ENCODE results near the gene ZKSCAN5. TPM values are rescaled to one million over a fixed set of nuclear protein-coding genes. Genes with fewer than 3 reads are reported as not detected.

Gene ZKSCAN5
- total RNA-seq, 1 experiment from 2014 or later: 15.5 TPM

DNA sequence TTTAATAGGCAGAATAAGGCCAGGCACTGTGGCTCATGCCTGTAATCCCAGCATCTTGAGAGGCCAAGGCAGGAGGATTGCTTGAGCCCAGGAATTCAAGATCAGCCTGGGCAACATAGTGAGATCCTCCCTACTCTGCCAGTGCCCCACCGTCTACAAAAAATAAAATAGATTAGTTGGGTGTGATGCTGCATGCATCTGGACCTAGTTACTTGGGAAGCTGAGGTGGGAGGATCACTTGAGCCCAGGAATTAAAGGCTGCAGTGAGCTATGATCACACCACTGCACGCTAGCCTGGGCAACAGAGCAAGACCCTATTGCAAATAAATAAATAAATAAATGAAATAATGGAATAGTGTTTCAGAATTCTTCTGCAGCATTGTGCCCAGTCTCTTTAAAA is 31.2 kb downstream of the ZKSCAN5 start:
- Mint-ChIP-seq H3K4me1 (no peaks in the 10 kb centered on the region), H3K9me3 (peaks cover 58% of the 10 kb centered on the region), H3K27ac (no peak overlapping the region), H3K36me3 (peaks cover 40% of the 10 kb centered on the region), H3K4me3 (no peak overlapping the region), H3K27me3 (ENCODE audit: low read depth) (peaks cover 31% of the 10 kb centered on the region)
- ATAC-seq: no peak
- no peak for DNase-seq (ENCODE audit: low spot score)
- POLR2A ChIA-PET: no interaction called here
- CTCF ChIA-PET: no interaction called here
- no peak for TF ChIP-seq ATF1 (CRISPR knock-in tag; IDR thresholded peaks at IDR 0.05)
- no peak for TF ChIP-seq GRHL2 (CRISPR knock-in tag; IDR thresholded peaks at IDR 0.05; ENCODE audit: insufficient replicate concordance, severe bottlenecking)
- TF ChIP-seq, protein P1, sequence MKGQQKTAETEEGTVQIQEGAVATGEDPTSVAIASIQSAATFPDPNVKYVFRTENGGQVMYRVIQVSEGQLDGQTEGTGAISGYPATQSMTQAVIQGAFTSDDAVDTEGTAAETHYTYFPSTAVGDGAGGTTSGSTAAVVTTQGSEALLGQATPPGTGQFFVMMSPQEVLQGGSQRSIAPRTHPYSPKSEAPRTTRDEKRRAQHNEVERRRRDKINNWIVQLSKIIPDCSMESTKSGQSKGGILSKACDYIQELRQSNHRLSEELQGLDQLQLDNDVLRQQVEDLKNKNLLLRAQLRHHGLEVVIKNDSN (CRISPR knock-in tag; IDR thresholded peaks at IDR 0.05): no peak
- no peak for TF ChIP-seq RORB (CRISPR knock-in tag; IDR thresholded peaks at IDR 0.05)
- TF ChIP-seq, protein P2, sequence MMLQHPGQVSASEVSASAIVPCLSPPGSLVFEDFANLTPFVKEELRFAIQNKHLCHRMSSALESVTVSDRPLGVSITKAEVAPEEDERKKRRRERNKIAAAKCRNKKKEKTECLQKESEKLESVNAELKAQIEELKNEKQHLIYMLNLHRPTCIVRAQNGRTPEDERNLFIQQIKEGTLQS (CRISPR knock-in tag; conservative IDR thresholded peaks at IDR 0.05): no peak
- TF ChIP-seq JUN (CRISPR knock-in tag; IDR thresholded peaks at IDR 0.05): no peak
- TF ChIP-seq ZNF423 (CRISPR knock-in tag; IDR thresholded peaks at IDR 0.05): no peak
- TF ChIP-seq ZBTB21 (CRISPR knock-in tag; IDR thresholded peaks at IDR 0.05; ENCODE audit: borderline replicate concordance): no peak
- TF ChIP-seq NR1H2 (CRISPR knock-in tag; IDR thresholded peaks at IDR 0.05): no peak
- TF ChIP-seq, protein P3, sequence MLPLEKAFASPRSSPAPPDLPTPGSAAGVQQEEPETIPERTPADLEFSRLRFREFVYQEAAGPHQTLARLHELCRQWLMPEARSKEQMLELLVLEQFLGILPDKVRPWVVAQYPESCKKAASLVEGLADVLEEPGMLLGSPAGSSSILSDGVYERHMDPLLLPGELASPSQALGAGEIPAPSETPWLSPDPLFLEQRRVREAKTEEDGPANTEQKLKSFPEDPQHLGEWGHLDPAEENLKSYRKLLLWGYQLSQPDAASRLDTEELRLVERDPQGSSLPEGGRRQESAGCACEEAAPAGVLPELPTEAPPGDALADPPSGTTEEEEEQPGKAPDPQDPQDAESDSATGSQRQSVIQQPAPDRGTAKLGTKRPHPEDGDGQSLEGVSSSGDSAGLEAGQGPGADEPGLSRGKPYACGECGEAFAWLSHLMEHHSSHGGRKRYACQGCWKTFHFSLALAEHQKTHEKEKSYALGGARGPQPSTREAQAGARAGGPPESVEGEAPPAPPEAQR (CRISPR knock-in tag; IDR thresholded peaks at IDR 0.05): no peak
- TF ChIP-seq, protein P4, sequence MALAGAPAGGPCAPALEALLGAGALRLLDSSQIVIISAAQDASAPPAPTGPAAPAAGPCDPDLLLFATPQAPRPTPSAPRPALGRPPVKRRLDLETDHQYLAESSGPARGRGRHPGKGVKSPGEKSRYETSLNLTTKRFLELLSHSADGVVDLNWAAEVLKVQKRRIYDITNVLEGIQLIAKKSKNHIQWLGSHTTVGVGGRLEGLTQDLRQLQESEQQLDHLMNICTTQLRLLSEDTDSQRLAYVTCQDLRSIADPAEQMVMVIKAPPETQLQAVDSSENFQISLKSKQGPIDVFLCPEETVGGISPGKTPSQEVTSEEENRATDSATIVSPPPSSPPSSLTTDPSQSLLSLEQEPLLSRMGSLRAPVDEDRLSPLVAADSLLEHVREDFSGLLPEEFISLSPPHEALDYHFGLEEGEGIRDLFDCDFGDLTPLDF (CRISPR knock-in tag; IDR thresholded peaks at IDR 0.05): no peak
- no peak for TF ChIP-seq ZNF121 (CRISPR knock-in tag; IDR thresholded peaks at IDR 0.05)
- no peak for TF ChIP-seq TCF7 (CRISPR knock-in tag; IDR thresholded peaks at IDR 0.05; ENCODE audit: low read depth)
- TF ChIP-seq, protein P5, sequence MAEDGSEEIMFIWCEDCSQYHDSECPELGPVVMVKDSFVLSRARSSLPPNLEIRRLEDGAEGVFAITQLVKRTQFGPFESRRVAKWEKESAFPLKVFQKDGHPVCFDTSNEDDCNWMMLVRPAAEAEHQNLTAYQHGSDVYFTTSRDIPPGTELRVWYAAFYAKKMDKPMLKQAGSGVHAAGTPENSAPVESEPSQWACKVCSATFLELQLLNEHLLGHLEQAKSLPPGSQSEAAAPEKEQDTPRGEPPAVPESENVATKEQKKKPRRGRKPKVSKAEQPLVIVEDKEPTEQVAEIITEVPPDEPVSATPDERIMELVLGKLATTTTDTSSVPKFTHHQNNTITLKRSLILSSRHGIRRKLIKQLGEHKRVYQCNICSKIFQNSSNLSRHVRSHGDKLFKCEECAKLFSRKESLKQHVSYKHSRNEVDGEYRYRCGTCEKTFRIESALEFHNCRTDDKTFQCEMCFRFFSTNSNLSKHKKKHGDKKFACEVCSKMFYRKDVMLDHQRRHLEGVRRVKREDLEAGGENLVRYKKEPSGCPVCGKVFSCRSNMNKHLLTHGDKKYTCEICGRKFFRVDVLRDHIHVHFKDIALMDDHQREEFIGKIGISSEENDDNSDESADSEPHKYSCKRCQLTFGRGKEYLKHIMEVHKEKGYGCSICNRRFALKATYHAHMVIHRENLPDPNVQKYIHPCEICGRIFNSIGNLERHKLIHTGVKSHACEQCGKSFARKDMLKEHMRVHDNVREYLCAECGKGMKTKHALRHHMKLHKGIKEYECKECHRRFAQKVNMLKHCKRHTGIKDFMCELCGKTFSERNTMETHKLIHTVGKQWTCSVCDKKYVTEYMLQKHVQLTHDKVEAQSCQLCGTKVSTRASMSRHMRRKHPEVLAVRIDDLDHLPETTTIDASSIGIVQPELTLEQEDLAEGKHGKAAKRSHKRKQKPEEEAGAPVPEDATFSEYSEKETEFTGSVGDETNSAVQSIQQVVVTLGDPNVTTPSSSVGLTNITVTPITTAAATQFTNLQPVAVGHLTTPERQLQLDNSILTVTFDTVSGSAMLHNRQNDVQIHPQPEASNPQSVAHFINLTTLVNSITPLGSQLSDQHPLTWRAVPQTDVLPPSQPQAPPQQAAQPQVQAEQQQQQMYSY (CRISPR knock-in tag; IDR thresholded peaks at IDR 0.05): no peak
- no peak for TF ChIP-seq FOXP1 (CRISPR knock-in tag; IDR thresholded peaks at IDR 0.05; ENCODE audit: borderline replicate concordance)
- TF ChIP-seq GTF2I (CRISPR knock-in tag; conservative IDR thresholded peaks at IDR 0.05): no peak
- TF ChIP-seq, protein P6, sequence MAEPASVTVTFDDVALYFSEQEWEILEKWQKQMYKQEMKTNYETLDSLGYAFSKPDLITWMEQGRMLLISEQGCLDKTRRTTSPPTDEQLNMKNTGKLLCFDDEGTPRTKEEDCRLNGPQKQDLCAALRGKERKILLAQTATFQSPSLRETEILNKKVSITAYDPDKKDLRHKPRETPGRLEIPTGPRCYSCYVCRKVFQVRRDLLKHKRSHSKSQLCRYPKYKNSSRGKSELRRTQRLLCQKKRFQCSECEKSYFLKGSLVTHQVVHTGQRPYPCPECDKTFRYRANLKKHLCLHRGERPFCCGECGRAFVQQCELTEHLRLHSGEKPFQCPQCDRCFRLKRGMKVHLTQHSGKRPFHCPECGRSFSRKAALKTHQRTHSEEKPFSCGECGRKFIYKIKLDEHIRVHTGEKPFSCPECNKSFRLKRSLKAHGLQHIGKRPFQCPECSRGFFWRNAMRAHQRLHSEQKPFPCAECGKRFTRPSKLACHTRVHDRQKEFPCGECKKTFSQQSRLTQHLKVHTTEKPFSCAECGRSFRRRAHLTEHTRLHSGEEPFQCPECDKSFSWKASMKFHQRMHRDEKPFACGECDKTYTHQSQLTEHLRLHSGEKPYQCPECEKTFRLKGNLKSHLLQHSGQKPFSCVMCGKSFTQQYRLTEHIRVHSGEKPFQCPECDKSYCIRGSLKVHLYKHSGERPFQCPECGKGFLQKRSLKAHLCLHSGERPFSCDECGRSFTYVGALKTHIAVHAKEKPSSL (CRISPR knock-in tag; conservative IDR thresholded peaks at IDR 0.05): no peak
- no peak for TF ChIP-seq MXD4 (CRISPR knock-in tag; IDR thresholded peaks at IDR 0.05; ENCODE audit: borderline replicate concordance)
